Neural cell (in vitro differentiated cells): ENCODE measurements around the gene RASGRP3. TPM values are rescaled to one million over a fixed set of nuclear protein-coding genes. Genes with fewer than 3 reads are reported as not detected.

ENCODE experiments used
- H2AFZ ChIP-seq: fragments of 200-600, 300-800 bp; sonication (generic), shearing (Covaris generic); 2 replicates; pipeline ENCODE4 v1.6.0; 2014; ENCODE audit warnings: low read depth, mild to moderate bottlenecking, antibody characterized with exemption, low read length, moderate library complexity
- H3F3A ChIP-seq: fragments of 200-600 bp; shearing (Covaris generic); 2 replicates; pipeline ENCODE4 v1.6.1; 2016; ENCODE audit warnings: mild to moderate bottlenecking, moderate library complexity, mixed read lengths, antibody characterized with exemption, low read length; ENCODE audit not compliant: insufficient read depth, poor library complexity, severe bottlenecking
- H3K27ac ChIP-seq: fragments of 200-600, 300-800 bp; sonication (generic), shearing (Covaris generic); 2 replicates; pipeline ENCODE4 v1.5.1; 2014; ENCODE audit warnings: mild to moderate bottlenecking, low read length, moderate library complexity
- H3K27me3 ChIP-seq: fragments of 300-800, 200-600 bp; sonication (generic), shearing (Covaris generic); 2 replicates; pipeline ENCODE4 v1.6.0; 2014; ENCODE audit warnings: mild to moderate bottlenecking, low read depth, low read length, moderate library complexity; ENCODE audit not compliant: insufficient read depth
- H3K36me3 ChIP-seq: fragments of 300-800, 200-600 bp; sonication (generic), shearing (Covaris generic); 2 replicates; pipeline ENCODE4 v1.5.1; 2014; ENCODE audit warnings: mild to moderate bottlenecking, antibody characterized with exemption, low read length, moderate library complexity; ENCODE audit not compliant: insufficient read depth
- H3K4me2 ChIP-seq: fragments of 300-800, 200-600 bp; sonication (generic), shearing (Covaris generic); 2 replicates; pipeline ENCODE4 v1.6.0; 2014; ENCODE audit warnings: mild to moderate bottlenecking, low read length
- H3K4me3 ChIP-seq: fragments of 300-800, 200-600 bp; sonication (generic), shearing (Covaris generic); 2 replicates; pipeline ENCODE4 v1.5.1; 2014; ENCODE audit warnings: mild to moderate bottlenecking, low read length, moderate library complexity
- H3K79me2 ChIP-seq: fragments of 200-600 bp; shearing (Covaris generic); replicated peaks from 2 replicates; pipeline ENCODE4 v1.6.0; 2014; ENCODE audit warnings: mild to moderate bottlenecking, low read length, moderate library complexity; ENCODE audit not compliant: insufficient read depth
- H3K9ac ChIP-seq: fragments of 300-800, 200-600 bp; sonication (generic), shearing (Covaris generic); 2 replicates; pipeline ENCODE4 v1.6.1; 2016; ENCODE audit warnings: mild to moderate bottlenecking, low read length, mixed read lengths
- H3K9me2 ChIP-seq: fragments of 200-600 bp; shearing (Covaris generic); 2 replicates; pipeline ENCODE4 v1.6.1; 2016; ENCODE audit warnings: mild to moderate bottlenecking, low read length, mixed read lengths; ENCODE audit not compliant: insufficient read depth
- H3K9me3 ChIP-seq: fragments of 200-600, 300-800 bp; sonication (generic), shearing (Covaris generic); 2 replicates; pipeline ENCODE4 v1.6.1; 2016; ENCODE audit warnings: mild to moderate bottlenecking, mixed run types, low read length, moderate library complexity, mixed read lengths
- H4K20me1 ChIP-seq: fragments of 200-600 bp; shearing (Covaris generic); 2 replicates; pipeline ENCODE4 v1.6.1; 2016; ENCODE audit warnings: mild to moderate bottlenecking, mixed run types; ENCODE audit not compliant: insufficient read depth
- EP300 ChIP-seq: fragments of 450-650 bp; conservative IDR thresholded peaks from 2 replicates; pipeline ENCODE4 v1.6.1; 2014; ENCODE audit warnings: antibody characterized with exemption, mild to moderate bottlenecking, moderate library complexity; ENCODE audit not compliant: poor library complexity, severe bottlenecking
- EZH2 ChIP-seq: fragments of 200-600, 300-800 bp; shearing (Covaris generic), sonication (generic); IDR thresholded peaks from 2 replicates; pipeline ENCODE4 v1.6.1; 2014; ENCODE audit warnings: antibody characterized with exemption, low read length, borderline replicate concordance, mild to moderate bottlenecking; ENCODE audit not compliant: insufficient read depth, poor library complexity, severe bottlenecking
- MXI1 ChIP-seq: fragments of 450-650 bp; conservative IDR thresholded peaks from 2 replicates; pipeline ENCODE4 v1.6.1; 2014; ENCODE audit warnings: antibody characterized with exemption, mild to moderate bottlenecking; ENCODE audit not compliant: poor library complexity, severe bottlenecking
- POLR2AphosphoS5 ChIP-seq: IDR thresholded peaks from 2 replicates; pipeline ENCODE4 v1.6.1; 2012
- RAD21 ChIP-seq: fragments of 450-650 bp; conservative IDR thresholded peaks from 2 replicates; pipeline ENCODE4 v1.6.1; 2014; ENCODE audit warnings: antibody characterized with exemption, mild to moderate bottlenecking, moderate library complexity
- SMC3 ChIP-seq: fragments of 450-650 bp; conservative IDR thresholded peaks from 2 replicates; pipeline ENCODE4 v1.6.1; 2014; ENCODE audit warnings: antibody characterized with exemption, mild to moderate bottlenecking, moderate library complexity; ENCODE audit not compliant: poor library complexity
- TAF1 ChIP-seq: IDR thresholded peaks from 2 replicates; pipeline ENCODE4 v1.6.1; 2012; ENCODE audit warnings: low read depth
- polyA plus RNA-seq: library from polyadenylated mRNA; depleted of rRNA; stranded (reverse); fragments of >200 nt; gene quantifications from 2 replicates; pipeline ENCODE4 v1.2.3, GENCODE V29; 2014
- TF ChIP-seq, protein P1 (sequence below): IDR thresholded peaks from 2 replicates; pipeline ENCODE4 v1.6.1; 2012; ENCODE audit warnings: borderline replicate concordance
- TF ChIP-seq, protein P2 (sequence below): fragments of 450-650 bp; IDR thresholded peaks from 2 replicates; pipeline ENCODE4 v1.5.1; 2014; ENCODE audit warnings: antibody characterized with exemption, mild to moderate bottlenecking, moderate library complexity; ENCODE audit not compliant: poor library complexity, severe bottlenecking

Gene RASGRP3
- polyA plus RNA-seq, 1 donor from 2014 or later, result 25.3 TPM

DNA sequence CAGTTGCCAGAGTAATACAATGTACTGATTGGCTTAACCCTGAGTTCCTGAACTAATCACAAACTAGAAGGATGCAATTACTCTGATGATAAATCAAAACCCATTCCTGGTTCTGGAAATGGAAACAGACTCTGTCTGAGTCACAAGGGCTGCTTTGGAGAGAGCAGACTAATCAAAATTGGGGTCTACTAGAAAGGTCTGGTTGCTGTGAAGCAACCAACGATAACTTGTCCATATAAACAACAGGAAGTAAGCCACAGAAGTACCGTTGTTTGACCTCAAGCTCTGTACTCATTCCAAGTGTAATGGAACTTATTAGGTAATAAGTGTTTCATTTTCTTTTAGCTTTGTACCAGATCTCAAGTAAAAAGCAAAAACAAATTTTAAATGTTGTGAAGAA lies 49.7 kb downstream of the RASGRP3 start:
- no peaks in the 10 kb centered on the region for H3K36me3 ChIP-seq
- H3K9ac ChIP-seq, result no peak overlapping the region
- no peaks in the 10 kb centered on the region for H3F3A ChIP-seq
- H3K9me3 ChIP-seq, result no peaks in the 10 kb centered on the region
- no peak overlapping the region for H2AFZ ChIP-seq
- no peaks in the 10 kb centered on the region for H3K27me3 ChIP-seq
- H3K4me3 ChIP-seq, result no peak overlapping the region
- H3K27ac ChIP-seq, result no peak overlapping the region
- H4K20me1 ChIP-seq, result no peaks in the 10 kb centered on the region
- H3K9me2 ChIP-seq, result no peaks in the 10 kb centered on the region
- H3K79me2 ChIP-seq, result no peaks in the 10 kb centered on the region
- no peak overlapping the region for H3K4me2 ChIP-seq
- TF ChIP-seq EP300 (no peak), POLR2AphosphoS5 (no peak), SMC3 (no peak), MXI1 (no peak), TAF1 (no peak), RAD21 (no peak), EZH2 (no peak)
- TF ChIP-seq, protein P1, sequence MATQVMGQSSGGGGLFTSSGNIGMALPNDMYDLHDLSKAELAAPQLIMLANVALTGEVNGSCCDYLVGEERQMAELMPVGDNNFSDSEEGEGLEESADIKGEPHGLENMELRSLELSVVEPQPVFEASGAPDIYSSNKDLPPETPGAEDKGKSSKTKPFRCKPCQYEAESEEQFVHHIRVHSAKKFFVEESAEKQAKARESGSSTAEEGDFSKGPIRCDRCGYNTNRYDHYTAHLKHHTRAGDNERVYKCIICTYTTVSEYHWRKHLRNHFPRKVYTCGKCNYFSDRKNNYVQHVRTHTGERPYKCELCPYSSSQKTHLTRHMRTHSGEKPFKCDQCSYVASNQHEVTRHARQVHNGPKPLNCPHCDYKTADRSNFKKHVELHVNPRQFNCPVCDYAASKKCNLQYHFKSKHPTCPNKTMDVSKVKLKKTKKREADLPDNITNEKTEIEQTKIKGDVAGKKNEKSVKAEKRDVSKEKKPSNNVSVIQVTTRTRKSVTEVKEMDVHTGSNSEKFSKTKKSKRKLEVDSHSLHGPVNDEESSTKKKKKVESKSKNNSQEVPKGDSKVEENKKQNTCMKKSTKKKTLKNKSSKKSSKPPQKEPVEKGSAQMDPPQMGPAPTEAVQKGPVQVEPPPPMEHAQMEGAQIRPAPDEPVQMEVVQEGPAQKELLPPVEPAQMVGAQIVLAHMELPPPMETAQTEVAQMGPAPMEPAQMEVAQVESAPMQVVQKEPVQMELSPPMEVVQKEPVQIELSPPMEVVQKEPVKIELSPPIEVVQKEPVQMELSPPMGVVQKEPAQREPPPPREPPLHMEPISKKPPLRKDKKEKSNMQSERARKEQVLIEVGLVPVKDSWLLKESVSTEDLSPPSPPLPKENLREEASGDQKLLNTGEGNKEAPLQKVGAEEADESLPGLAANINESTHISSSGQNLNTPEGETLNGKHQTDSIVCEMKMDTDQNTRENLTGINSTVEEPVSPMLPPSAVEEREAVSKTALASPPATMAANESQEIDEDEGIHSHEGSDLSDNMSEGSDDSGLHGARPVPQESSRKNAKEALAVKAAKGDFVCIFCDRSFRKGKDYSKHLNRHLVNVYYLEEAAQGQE, result no peak
- TF ChIP-seq, protein P2, sequence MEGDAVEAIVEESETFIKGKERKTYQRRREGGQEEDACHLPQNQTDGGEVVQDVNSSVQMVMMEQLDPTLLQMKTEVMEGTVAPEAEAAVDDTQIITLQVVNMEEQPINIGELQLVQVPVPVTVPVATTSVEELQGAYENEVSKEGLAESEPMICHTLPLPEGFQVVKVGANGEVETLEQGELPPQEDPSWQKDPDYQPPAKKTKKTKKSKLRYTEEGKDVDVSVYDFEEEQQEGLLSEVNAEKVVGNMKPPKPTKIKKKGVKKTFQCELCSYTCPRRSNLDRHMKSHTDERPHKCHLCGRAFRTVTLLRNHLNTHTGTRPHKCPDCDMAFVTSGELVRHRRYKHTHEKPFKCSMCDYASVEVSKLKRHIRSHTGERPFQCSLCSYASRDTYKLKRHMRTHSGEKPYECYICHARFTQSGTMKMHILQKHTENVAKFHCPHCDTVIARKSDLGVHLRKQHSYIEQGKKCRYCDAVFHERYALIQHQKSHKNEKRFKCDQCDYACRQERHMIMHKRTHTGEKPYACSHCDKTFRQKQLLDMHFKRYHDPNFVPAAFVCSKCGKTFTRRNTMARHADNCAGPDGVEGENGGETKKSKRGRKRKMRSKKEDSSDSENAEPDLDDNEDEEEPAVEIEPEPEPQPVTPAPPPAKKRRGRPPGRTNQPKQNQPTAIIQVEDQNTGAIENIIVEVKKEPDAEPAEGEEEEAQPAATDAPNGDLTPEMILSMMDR, result no peak

DNA sequence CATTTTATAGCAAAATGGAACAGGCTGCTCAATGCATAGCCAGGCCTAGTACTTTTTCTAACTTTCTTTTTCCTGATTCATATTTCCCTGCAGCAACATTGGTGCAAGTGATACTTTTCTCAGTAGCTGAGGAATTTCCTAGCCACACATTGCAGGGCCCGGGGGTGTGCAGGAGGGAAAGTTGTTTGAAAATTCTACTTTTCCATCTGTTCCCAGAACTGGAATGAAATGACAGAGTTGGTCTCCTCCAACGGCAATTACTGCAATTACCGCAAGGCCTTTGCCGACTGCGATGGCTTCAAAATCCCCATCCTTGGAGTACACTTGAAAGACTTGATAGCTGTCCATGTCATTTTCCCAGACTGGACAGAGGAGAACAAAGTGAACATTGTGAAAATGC lies 50.5 kb downstream of the RASGRP3 start:
- Histone ChIP-seq H3K4me3 (no peak overlapping the region), H3K9me3 (no peaks in the 10 kb centered on the region), H3K27ac (no peak overlapping the region), H3K9ac (no peak overlapping the region), H3K79me2 (no peaks in the 10 kb centered on the region), H3K9me2 (no peaks in the 10 kb centered on the region), H4K20me1 (no peaks in the 10 kb centered on the region), H3K4me2 (no peak overlapping the region), H2AFZ (no peak overlapping the region), H3F3A (no peaks in the 10 kb centered on the region), H3K27me3 (no peaks in the 10 kb centered on the region), H3K36me3 (no peaks in the 10 kb centered on the region)
- no peak for TF ChIP-seq TAF1
- no peak for TF ChIP-seq MXI1
- TF ChIP-seq SMC3, result no peak
- TF ChIP-seq, protein P2, result no peak
- TF ChIP-seq EP300, result no peak
- no peak for TF ChIP-seq POLR2AphosphoS5
- TF ChIP-seq, protein P1, result no peak
- TF ChIP-seq RAD21, result no peak
- TF ChIP-seq EZH2, result no peak
